ENCODE data around the gene ATRX.

- TF ChIP-seq CTCF (conservative IDR thresholded peaks at IDR 0.05; ENCODE audit: low read depth, low read length) (no peak), EZH2phosphoT487 (IDR thresholded peaks at IDR 0.05; ENCODE audit: borderline replicate concordance, low read length) (no peak)
Measured at GRCh38 chrX:77652095-77652494, 133.9 kb downstream of the ATRX start.

Measured in PC-3 (cell line).